Measurements from ENCODE around the gene SNAI3.

Gene SNAI3

DNA sequence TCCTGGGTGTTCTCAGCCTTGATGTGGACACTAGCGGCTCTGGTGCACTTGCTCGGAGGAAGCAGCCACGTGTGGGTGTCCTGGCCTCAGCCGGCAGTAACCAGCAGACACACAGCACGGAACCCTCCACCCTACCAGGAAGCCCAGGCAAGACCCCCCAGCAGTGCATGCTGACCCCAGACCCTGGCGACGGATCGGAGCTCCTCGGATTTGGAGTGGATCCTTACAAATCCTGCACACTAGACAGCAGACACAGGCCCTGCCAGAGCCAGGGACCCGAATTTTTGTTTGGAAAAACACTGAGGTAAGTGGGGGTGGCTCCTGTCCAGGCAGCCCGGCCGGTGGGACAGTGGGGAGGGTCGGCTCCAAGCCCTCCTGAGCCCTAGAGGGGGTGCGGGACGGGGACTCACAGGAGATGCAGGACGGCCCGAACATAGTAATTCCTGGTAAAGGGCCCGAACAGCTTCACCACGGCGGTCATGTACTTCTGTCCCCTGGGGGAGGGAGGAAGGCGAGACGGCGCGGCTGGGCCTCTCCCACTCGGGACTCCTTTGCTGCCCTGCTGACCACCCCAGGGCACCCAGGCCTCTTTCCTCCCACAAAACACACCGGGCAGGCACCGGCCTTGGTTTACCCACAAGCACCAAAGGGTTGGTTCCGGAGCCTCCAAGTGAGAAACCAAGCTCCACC, 39.8 kb downstream of the SNAI3 start:
- peaks cover 0 to 6% of the 10 kb centered on the region in 2 donors for H3K27me3 ChIP-seq
- no peaks in the 10 kb centered on the region for H3K9me3 ChIP-seq
- peaks cover 0 to 19% (median 12%) of the 10 kb centered on the region in 4 donors for H3K4me1 ChIP-seq
- H3K4me3 ChIP-seq = no peak overlapping the region
- intact Hi-C loops (cut with DNase I; ENCODE audit: low total_unique reads) = no loop called here
- DNase-seq = no peak
- H3K27ac ChIP-seq = no peak overlapping the region
- TF ChIP-seq, protein P1, sequence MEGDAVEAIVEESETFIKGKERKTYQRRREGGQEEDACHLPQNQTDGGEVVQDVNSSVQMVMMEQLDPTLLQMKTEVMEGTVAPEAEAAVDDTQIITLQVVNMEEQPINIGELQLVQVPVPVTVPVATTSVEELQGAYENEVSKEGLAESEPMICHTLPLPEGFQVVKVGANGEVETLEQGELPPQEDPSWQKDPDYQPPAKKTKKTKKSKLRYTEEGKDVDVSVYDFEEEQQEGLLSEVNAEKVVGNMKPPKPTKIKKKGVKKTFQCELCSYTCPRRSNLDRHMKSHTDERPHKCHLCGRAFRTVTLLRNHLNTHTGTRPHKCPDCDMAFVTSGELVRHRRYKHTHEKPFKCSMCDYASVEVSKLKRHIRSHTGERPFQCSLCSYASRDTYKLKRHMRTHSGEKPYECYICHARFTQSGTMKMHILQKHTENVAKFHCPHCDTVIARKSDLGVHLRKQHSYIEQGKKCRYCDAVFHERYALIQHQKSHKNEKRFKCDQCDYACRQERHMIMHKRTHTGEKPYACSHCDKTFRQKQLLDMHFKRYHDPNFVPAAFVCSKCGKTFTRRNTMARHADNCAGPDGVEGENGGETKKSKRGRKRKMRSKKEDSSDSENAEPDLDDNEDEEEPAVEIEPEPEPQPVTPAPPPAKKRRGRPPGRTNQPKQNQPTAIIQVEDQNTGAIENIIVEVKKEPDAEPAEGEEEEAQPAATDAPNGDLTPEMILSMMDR (IDR thresholded peaks at IDR 0.05) = no peak
- H3K36me3 ChIP-seq = peaks cover 0 to 12% (median 0%) of the 10 kb centered on the region in 3 donors

DNA sequence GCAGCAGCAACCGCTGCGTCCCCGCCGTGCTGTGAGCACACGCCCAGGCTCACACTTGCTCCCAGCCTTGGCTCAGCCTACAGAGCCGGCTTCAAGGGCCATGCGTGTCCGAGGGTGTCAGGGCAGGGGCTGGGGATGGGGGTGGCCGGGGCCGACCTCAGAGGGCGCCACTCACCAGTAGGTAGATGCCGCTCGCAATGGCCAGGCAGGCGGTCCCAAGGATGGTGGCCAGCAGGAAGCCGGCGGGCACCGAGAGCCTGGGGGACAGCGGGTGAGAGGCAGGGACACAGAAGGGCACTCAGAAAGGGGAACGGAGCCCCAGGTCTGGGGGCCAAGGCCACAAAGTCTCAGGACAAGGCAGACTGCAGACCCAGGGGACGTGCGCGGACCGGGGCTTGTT, 40.4 kb downstream of the SNAI3 start:
- peaks cover 0 to 14% (median 7%) of the 10 kb centered on the region in 4 donors for H3K4me1 ChIP-seq
- TF ChIP-seq, protein P1 (IDR thresholded peaks at IDR 0.05) = no peak
- no peaks in the 10 kb centered on the region for H3K9me3 ChIP-seq
- intact Hi-C loops (cut with DNase I; ENCODE audit: low total_unique reads) = no loop called here
- H3K27ac ChIP-seq = no peak overlapping the region
- H3K27me3 ChIP-seq = peaks cover 0 to 4% of the 10 kb centered on the region in 2 donors
- H3K4me3 ChIP-seq = no peak overlapping the region
- peaks cover 0 to 11% (median 0%) of the 10 kb centered on the region in 3 donors for H3K36me3 ChIP-seq
- no peak for DNase-seq

DNA sequence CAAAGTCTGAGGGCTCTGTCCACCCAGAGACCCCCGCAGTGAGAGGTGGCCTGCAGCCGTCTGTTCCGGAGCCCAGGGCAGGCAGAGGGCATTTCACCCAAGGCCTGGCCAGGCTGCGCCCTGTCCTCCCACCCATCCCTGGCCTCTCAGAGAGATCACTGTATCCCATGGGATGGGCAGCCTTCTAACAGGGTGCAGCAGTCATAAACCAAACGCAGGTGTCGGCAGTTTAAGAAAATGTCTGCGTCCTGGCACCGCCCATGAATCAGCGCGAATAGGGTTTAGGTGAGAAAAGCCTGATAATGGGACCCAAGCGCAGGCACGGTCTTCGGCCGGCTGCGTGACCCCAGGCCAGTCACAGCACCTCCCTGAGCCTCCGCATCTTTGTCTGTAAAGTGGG, 40.9 kb downstream of the SNAI3 start:
- Histone ChIP-seq H3K36me3 (peaks cover 0 to 11% (median 0%) of the 10 kb centered on the region in 3 donors), H3K27ac (no peak overlapping the region), H3K4me1 (peaks cover 0 to 9% (median 4%) of the 10 kb centered on the region in 4 donors), H3K4me3 (no peak overlapping the region), H3K9me3 (no peaks in the 10 kb centered on the region), H3K27me3 (peaks cover 0 to 8% of the 10 kb centered on the region in 2 donors)
- intact Hi-C loops (cut with DNase I; ENCODE audit: low total_unique reads) = no loop called here
- TF ChIP-seq, protein P1 (IDR thresholded peaks at IDR 0.05) = no peak
- DNase-seq = no peak

DNA sequence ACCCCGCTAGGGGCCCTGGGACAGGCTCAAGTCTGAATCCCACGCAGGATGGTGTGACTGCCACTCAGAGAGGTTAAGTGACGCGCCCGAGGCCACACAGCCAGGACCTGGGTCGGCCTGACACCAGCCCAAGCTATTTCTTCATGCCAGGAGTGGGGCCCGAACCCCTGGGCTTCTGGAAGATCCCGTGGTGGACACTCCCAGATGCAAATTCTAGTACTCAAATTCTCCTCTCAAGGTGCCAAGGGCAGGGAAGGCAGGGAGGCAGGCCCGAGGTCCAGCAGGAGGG, 42.7 kb downstream of the SNAI3 start:
- Histone ChIP-seq H3K36me3 (peaks cover 0 to 11% (median 0%) of the 10 kb centered on the region in 3 donors), H3K27me3 (peaks cover 0 to 27% of the 10 kb centered on the region in 2 donors), H3K27ac (no peak overlapping the region), H3K4me3 (no peak overlapping the region), H3K4me1 (no peaks in the 10 kb centered on the region), H3K9me3 (no peaks in the 10 kb centered on the region)
- TF ChIP-seq, protein P1 (IDR thresholded peaks at IDR 0.05) = no peak
- intact Hi-C loops (cut with DNase I; ENCODE audit: low total_unique reads) = no loop called here
- DNase-seq = no peak

DNA sequence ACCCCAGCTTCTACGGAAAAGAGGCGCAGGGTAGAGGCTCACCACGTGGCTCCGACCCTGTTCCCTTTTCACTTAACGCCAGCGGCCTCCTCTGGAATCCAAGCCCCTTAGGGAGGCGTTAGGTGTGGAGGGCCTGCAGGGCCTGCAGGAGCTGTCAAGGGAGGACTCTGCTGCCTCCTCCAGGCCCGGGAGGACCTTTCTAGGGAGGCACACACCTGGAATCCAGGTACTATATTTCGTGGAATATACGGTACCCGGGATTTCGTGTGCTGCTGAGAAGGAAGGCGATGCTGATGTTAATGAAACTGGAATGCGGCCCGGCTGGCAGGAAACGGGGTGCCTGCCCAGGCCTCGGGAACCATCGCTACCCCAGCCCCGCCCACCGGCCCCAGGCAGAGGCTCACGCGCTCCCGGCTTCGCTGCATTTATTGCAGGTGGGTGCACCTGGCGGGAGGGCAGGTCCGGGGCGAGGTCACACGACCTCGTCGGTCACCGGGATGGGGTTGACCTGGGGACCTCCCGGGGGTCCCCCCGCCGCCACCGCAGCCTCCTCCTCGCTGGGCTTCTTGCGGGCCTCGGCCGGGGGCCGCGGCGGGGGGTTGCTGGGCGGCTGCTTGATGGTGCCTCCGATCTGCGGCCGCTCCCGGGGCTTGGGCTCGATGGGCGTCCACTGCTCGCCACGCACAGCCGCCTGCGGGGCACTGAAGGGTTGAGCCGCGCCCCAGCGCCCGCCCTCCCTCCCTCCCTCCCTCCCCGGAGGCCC, 43.2 kb downstream of the SNAI3 start:
- Histone ChIP-seq H3K4me3 (no peak overlapping the region), H3K27me3 (peaks cover 0 to 32% of the 10 kb centered on the region in 2 donors), H3K9me3 (no peaks in the 10 kb centered on the region), H3K36me3 (peaks cover 0 to 11% (median 0%) of the 10 kb centered on the region in 3 donors), H3K27ac (no peak overlapping the region), H3K4me1 (no peaks in the 10 kb centered on the region)
- intact Hi-C loops (cut with DNase I; ENCODE audit: low total_unique reads) = no loop called here
- TF ChIP-seq, protein P1 (IDR thresholded peaks at IDR 0.05) = no peak
- DNase-seq = no peak

All from tibial artery (tissue), 4 donors.